Measurements from ENCODE around the gene MAPKAP1.

GRCh38 chr9:125519734-125520133 is 187.3 kb downstream of the MAPKAP1 start:
- no peak for TF ChIP-seq GATA3 (IDR thresholded peaks at IDR 0.05; ENCODE audit: low read depth, low read length)
- TF ChIP-seq GATA2 (IDR thresholded peaks at IDR 0.05; ENCODE audit: low read depth, low read length): no peak

Measured in SH-SY5Y (cell line).